K562 (cell line): Measurements from ENCODE around the gene TSPAN3. TPM values are rescaled to one million over a fixed set of nuclear protein-coding genes. Genes with fewer than 3 reads are reported as not detected.

Experiments
- ATAC-seq: fragments of 200-7000 bp; cut with Tn5 transposase; 3 replicates; pipeline ENCODE4 v1.9.1; 2020; ENCODE audit warnings: moderate library complexity
- BruUV-seq: library from RNA; stranded (reverse); fragments of 400-500 nt; replicated peaks from 2 replicates; lab custom pipeline; 2021; lab: Mats Ljungman, UMichigan
- CTCF ChIA-PET: fragments of 300-600 bp; formaldehyde crosslinking; extraction: SDS; loops from one replicate; lab custom pipeline; 2021; ENCODE audit warnings: low intra/inter-chr PET ratio; lab: Yijun Ruan, JAX
- POLR2A ChIA-PET: fragments of 300-600, 350-650 bp; sonication (Branson Sonifier 250); formaldehyde crosslinking; extraction: SDS; loops from one replicate; lab custom pipeline; 2021; ENCODE audit warnings: antibody characterized with exemption, inconsistent platforms; lab: Yijun Ruan, JAX
- DNase-seq, 4 experiments: peaks; one replicate each; pipeline versions ENCODE4 v3.0.0 to v3.0.0-alpha.2; 2011 to 2018; ENCODE audit warnings: low spot score in 3 of 4, mixed read lengths in 3 of 4; ENCODE audit errors: extremely low read depth in 1 of 4
- FAIRE-seq: peaks from 2 replicates; lab custom pipeline; 2011; peaks lifted over from hg19 to GRCh38; lab: Jason Lieb, UNC
- H2AFZ ChIP-seq: 2 replicates; pipeline ENCODE4 v1.6.0; 2011; ENCODE audit warnings: low read depth, low read length, control low read depth, inconsistent platforms
- H3K27ac ChIP-seq: fragments of 200-600 bp; 3 replicates; pipeline ENCODE4 v1.8.0; 2011; ENCODE audit warnings: low read depth, mild to moderate bottlenecking, control low read depth, inconsistent platforms, low read length, moderate library complexity, mixed read lengths; ENCODE audit errors: extremely low read depth
- H3K27me3 ChIP-seq, 2 experiments: fragments of 300-600 bp in 1 of 2; 2 replicates in 1 of 2; 3 replicates in 1 of 2; pipeline versions ENCODE4 v1.6.0 to v1.8.0; 2011; ENCODE audit warnings: inconsistent platforms in 2 of 2, low read length in 2 of 2, mild to moderate bottlenecking in 1 of 2, mixed read lengths in 1 of 2, moderate library complexity in 1 of 2; ENCODE audit not compliant: control insufficient read depth in 2 of 2, insufficient read depth in 2 of 2
- H3K36me3 ChIP-seq: fragments of 300-600 bp; 3 replicates; pipeline ENCODE4 v1.8.0; 2011; ENCODE audit warnings: mild to moderate bottlenecking, low read length, inconsistent platforms; ENCODE audit not compliant: control insufficient read depth, insufficient read depth
- H3K4me1 ChIP-seq, 2 experiments: fragments of 200-600 bp in 1 of 2; replicated peaks in 1 of 2; 2 replicates in 1 of 2; 3 replicates in 1 of 2; pipeline versions ENCODE4 v1.5.1 to v1.8.0; 2011; ENCODE audit warnings: inconsistent platforms in 2 of 2, low read length in 2 of 2, mild to moderate bottlenecking in 1 of 2, mixed read lengths in 1 of 2, moderate library complexity in 1 of 2; ENCODE audit not compliant: control insufficient read depth in 2 of 2, insufficient read depth in 2 of 2
- H3K4me2 ChIP-seq: 2 replicates; pipeline ENCODE4 v1.6.1; 2011; ENCODE audit warnings: low read length, control low read depth, inconsistent platforms, mixed read lengths; ENCODE audit not compliant: insufficient read depth
- H3K4me3 ChIP-seq: fragments of 200-600 bp; sonication (generic), shearing (Covaris generic); 2 replicates; pipeline ENCODE4 v1.5.1; 2016; ENCODE audit warnings: control low read depth, inconsistent platforms
- H3K79me2 ChIP-seq: fragments of 200-600 bp; 3 replicates; pipeline ENCODE4 v1.8.0; 2011; ENCODE audit warnings: low read length, inconsistent platforms; ENCODE audit not compliant: control insufficient read depth, insufficient read depth
- H3K9ac ChIP-seq, 2 experiments: 2 replicates each; pipeline versions ENCODE4 v1.6.0 to v1.6.1; 2011; ENCODE audit warnings: low read depth in 2 of 2, low read length in 2 of 2, control low read depth in 1 of 2, inconsistent platforms in 1 of 2, mild to moderate bottlenecking in 1 of 2, mixed read lengths in 1 of 2; ENCODE audit not compliant: insufficient read depth in 1 of 2
- H3K9me1 ChIP-seq: one replicate; pipeline ENCODE4 v1.6.0; 2011; ENCODE audit warnings: inconsistent platforms, mild to moderate bottlenecking, low read length, moderate library complexity; ENCODE audit not compliant: control insufficient read depth, insufficient read depth
- H3K9me3 ChIP-seq: replicated peaks from 2 replicates; pipeline ENCODE4 v1.5.1; 2011; ENCODE audit warnings: low read depth, low read length, inconsistent platforms; ENCODE audit not compliant: control insufficient read depth, insufficient read depth
- H4K20me1 ChIP-seq: replicated peaks from 2 replicates; pipeline ENCODE4 v1.6.1; 2011; ENCODE audit warnings: low read length, inconsistent platforms, mixed read lengths; ENCODE audit not compliant: control insufficient read depth, insufficient read depth
- ADNP ChIP-seq: fragments of 200-800 bp; sonication (Bioruptor generic); IDR thresholded peaks from 2 replicates; pipeline ENCODE4 v1.6.1; 2016; ENCODE audit warnings: missing genetic modification characterization, missing compliant biosample characterization
- CXXC5 ChIP-seq: fragments of 250-450 bp; sonication (Bioruptor Pico); IDR thresholded peaks from 2 replicates; pipeline ENCODE4 v1.8.0; 2022; ENCODE audit warnings: inconsistent platforms, mild to moderate bottlenecking, moderate library complexity
- SPI1 ChIP-seq: IDR thresholded peaks from 2 replicates; pipeline ENCODE4 v1.6.1; 2011; ENCODE audit warnings: low read depth, low read length, control low read depth, borderline replicate concordance
- STAG1 ChIP-seq: sonication (generic); formaldehyde crosslinking; IDR thresholded peaks from 2 replicates; pipeline ENCODE4 v1.5.0; 2020; ENCODE audit warnings: missing genetic modification reagents, borderline replicate concordance
- ZBTB7A ChIP-seq: IDR thresholded peaks from 2 replicates; pipeline ENCODE4 v1.6.1; 2011; ENCODE audit warnings: low read depth, mild to moderate bottlenecking, low read length, moderate library complexity, borderline replicate concordance; ENCODE audit not compliant: control insufficient read depth
- ZNF431 ChIP-seq: sonication (generic); formaldehyde crosslinking; IDR thresholded peaks from 2 replicates; pipeline ENCODE4 v1.8.0; 2022; ENCODE audit warnings: mild to moderate bottlenecking, missing genetic modification reagents
- WGBS: fragments of 100-300 bp; shearing (Covaris generic); methylation state at CpG from one replicate; pipeline ENCODE4 v1.1.6; 2016; ENCODE audit warnings: low coverage, mixed read lengths; ENCODE audit not compliant: insufficient coverage; ENCODE audit errors: missing lambda C conversion rate; 5-methylcytosine and 5-hydroxymethylcytosine counted together
- in situ Hi-C: fragments of 300-500 bp; cut with MboI; formaldehyde crosslinking; loops from 4 replicates; pipeline ENCODE4 v1.15.0; 2018; ENCODE audit warnings: inconsistent platforms, mixed read lengths
- intact Hi-C: fragments of 100-400 bp; cut with micrococcal nuclease; formaldehyde crosslinking; loops from 2 replicates; pipeline ENCODE4 v1.14.2; 2022
- polyA plus RNA-seq, 8 experiments: library from polyadenylated mRNA; depleted of rRNA in 4 of 8; stranded (reverse) in 5 of 8; unstranded in 3 of 8; fragments of >200 nt; fragmentation: Nextera tagmentation in 2 of 8; fragmentation: Illumina TruSeq in 1 of 8; extraction: Ambion mirVana in 2 of 8; extraction: Trizol in 1 of 8; gene quantifications; 2 replicates each; pipeline versions ENCODE4 v1.2.1 to v1.2.3, GENCODE V29; 2011 to 2014; ENCODE audit warnings: inconsistent platforms in 1 of 8, missing spikeins in 1 of 8
- total RNA-seq, 7 experiments: library from RNA; depleted of rRNA in 6 of 7; stranded (reverse); fragments of >200 nt in 6 of 7; fragmentation: Illumina TruSeq in 2 of 7; extraction: Trizol in 2 of 7; gene quantifications; 2 replicates each; pipeline versions ENCODE4 v1.2.1 to v1.2.3, GENCODE V29; 2011 to 2021; ENCODE audit warnings: low replicate concordance in 1 of 7
- TF ChIP-seq, protein P1 (sequence below): fragments of 250-450 bp; sonication (Bioruptor Pico); IDR thresholded peaks from 2 replicates; pipeline ENCODE4 v1.8.0; 2021; ENCODE audit warnings: borderline replicate concordance, mild to moderate bottlenecking, moderate library complexity; ENCODE audit not compliant: poor library complexity, severe bottlenecking
- TF ChIP-seq, protein P2 (sequence below), 2 experiments: fragments of 450-650 bp; formaldehyde crosslinking in 1 of 2; IDR thresholded peaks; 2 replicates each; pipeline versions ENCODE4 v1.4.0 to v1.6.1; 2014 to 2020; ENCODE audit warnings: mild to moderate bottlenecking in 2 of 2, borderline replicate concordance in 1 of 2, low read depth in 1 of 2
- TF ChIP-seq, protein P3 (sequence below): fragments of 250-450 bp; sonication (Bioruptor Pico); IDR thresholded peaks from 2 replicates; pipeline ENCODE4 v1.5.0; 2021; ENCODE audit warnings: mild to moderate bottlenecking, borderline replicate concordance

Gene TSPAN3
- total and polyA plus RNA-seq, 9 of the 15 experiments (the other 6 are each of a cell fraction or from before 2014, with no cell fraction given) = 14.3 to 144 (median 71.1) TPM

DNA sequence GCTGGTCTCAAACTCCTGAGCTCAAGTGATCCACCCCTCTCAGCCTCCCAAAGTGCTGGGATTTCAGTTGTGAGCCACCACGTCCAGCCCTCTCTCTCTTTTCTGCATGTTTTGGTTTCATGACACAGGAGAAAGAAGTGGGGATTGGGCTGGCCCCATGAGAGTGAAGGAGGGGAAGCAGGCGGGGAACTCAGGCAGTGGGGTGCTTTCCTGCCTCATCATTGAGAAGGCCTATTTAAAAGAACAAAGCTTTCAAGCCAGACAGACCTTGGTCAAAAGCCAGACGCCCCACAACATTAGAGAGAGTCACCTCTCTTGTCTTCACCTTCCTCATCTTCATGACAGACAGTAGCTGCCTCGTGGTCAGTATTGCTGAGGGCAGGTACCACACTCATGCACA is 60.1 kb downstream of the TSPAN3 start (continued):
- no peak for TF ChIP-seq STAG1 (CRISPR knock-in tag)

GRCh38 chr15:77010312-77010686 is 60.6 kb downstream of the TSPAN3 start:
- H3K27ac ChIP-seq = no peak overlapping the region
- no TSS peak for BruUV-seq
- H3K27me3 ChIP-seq = peaks cover 29 to 59% of the 10 kb centered on the region in 2 experiments
- DNase-seq (no peak), ATAC-seq (no peak), FAIRE-seq (no peak)
- H2AFZ ChIP-seq = no peak overlapping the region
- no peak overlapping the region for H3K4me2 ChIP-seq
- no peak overlapping the region for H3K9ac ChIP-seq
- in situ Hi-C loops = no loop called here
- H3K9me1 ChIP-seq = no peaks in the 10 kb centered on the region
- H3K9me3 ChIP-seq = no peaks in the 10 kb centered on the region
- no peaks in the 10 kb centered on the region for H3K36me3 ChIP-seq
- intact Hi-C loops = no loop called here
- WGBS = 6% methylated on average over 4 of the region's 4 CpGs
- H3K4me3 ChIP-seq = no peak overlapping the region
- no peaks in the 10 kb centered on the region for H3K4me1 ChIP-seq
- no peaks in the 10 kb centered on the region for H4K20me1 ChIP-seq
- POLR2A ChIA-PET = no interaction called here
- CTCF ChIA-PET = no interaction called here
- no peaks in the 10 kb centered on the region for H3K79me2 ChIP-seq
- TF ChIP-seq, protein P1, sequence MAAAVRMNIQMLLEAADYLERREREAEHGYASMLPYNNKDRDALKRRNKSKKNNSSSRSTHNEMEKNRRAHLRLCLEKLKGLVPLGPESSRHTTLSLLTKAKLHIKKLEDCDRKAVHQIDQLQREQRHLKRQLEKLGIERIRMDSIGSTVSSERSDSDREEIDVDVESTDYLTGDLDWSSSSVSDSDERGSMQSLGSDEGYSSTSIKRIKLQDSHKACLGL = no peak
- TF ChIP-seq ADNP (tag) (no peak), ZNF431 (CRISPR knock-in tag) (no peak), STAG1 (CRISPR knock-in tag) (no peak), ZBTB7A (no peak), SPI1 (no peak), CXXC5 (CRISPR knock-in tag) (no peak)
- TF ChIP-seq, protein P2, sequence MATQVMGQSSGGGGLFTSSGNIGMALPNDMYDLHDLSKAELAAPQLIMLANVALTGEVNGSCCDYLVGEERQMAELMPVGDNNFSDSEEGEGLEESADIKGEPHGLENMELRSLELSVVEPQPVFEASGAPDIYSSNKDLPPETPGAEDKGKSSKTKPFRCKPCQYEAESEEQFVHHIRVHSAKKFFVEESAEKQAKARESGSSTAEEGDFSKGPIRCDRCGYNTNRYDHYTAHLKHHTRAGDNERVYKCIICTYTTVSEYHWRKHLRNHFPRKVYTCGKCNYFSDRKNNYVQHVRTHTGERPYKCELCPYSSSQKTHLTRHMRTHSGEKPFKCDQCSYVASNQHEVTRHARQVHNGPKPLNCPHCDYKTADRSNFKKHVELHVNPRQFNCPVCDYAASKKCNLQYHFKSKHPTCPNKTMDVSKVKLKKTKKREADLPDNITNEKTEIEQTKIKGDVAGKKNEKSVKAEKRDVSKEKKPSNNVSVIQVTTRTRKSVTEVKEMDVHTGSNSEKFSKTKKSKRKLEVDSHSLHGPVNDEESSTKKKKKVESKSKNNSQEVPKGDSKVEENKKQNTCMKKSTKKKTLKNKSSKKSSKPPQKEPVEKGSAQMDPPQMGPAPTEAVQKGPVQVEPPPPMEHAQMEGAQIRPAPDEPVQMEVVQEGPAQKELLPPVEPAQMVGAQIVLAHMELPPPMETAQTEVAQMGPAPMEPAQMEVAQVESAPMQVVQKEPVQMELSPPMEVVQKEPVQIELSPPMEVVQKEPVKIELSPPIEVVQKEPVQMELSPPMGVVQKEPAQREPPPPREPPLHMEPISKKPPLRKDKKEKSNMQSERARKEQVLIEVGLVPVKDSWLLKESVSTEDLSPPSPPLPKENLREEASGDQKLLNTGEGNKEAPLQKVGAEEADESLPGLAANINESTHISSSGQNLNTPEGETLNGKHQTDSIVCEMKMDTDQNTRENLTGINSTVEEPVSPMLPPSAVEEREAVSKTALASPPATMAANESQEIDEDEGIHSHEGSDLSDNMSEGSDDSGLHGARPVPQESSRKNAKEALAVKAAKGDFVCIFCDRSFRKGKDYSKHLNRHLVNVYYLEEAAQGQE (IDR thresholded peaks at IDR 0.05; ENCODE audit: borderline replicate concordance) = no peak
- TF ChIP-seq, protein P2 (CRISPR knock-in tag; IDR thresholded peaks at IDR 0.05; ENCODE audit: low read depth) = no peak
- TF ChIP-seq, protein P3, sequence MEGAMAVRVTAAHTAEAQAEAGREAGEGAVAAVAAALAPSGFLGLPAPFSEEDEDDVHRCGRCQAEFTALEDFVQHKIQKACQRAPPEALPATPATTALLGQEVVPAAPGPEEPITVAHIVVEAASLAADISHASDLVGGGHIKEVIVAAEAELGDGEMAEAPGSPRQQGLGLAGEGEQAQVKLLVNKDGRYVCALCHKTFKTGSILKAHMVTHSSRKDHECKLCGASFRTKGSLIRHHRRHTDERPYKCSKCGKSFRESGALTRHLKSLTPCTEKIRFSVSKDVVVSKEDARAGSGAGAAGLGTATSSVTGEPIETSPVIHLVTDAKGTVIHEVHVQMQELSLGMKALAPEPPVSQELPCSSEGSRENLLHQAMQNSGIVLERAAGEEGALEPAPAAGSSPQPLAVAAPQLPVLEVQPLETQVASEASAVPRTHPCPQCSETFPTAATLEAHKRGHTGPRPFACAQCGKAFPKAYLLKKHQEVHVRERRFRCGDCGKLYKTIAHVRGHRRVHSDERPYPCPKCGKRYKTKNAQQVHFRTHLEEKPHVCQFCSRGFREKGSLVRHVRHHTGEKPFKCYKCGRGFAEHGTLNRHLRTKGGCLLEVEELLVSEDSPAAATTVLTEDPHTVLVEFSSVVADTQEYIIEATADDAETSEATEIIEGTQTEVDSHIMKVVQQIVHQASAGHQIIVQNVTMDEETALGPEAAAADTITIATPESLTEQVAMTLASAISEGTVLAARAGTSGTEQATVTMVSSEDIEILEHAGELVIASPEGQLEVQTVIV (CRISPR knock-in tag) = no peak
